ENCODE results near the gene RPL7A. TPM values are rescaled to one million over a fixed set of nuclear protein-coding genes. Genes with fewer than 3 reads are reported as not detected.

The RPL7A gene
- total RNA-seq, 4 donors from 2014 or later: 1,001 to 1,630 (median 1,510) TPM

DNA sequence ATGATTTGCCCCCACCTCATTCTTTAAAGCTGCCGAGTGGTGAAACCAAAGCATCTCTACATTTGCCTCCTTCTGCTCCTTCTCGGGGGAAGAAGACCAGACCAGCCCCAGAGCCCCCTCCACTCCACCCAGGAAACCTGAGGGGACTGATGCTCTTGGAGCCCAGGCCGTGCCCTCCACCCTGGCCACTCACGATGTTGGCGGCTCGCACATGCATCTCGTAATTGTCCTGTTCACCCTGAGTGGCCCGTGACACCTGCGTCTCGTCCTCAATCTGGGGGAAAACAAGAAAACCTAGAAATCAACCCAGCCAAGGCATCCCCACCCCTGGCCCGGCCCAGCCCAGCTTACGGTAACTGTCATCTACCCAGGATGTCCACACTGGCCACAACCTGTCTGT lies 3.0 kb upstream of the RPL7A start:
- peaks cover 22 to 26% of the 10 kb centered on the region in 2 donors for H3K4me1 ChIP-seq
- intact Hi-C loops (cut with DNase I; ENCODE audit: low total_unique reads): loop anchor here (5.0 to 10.0 kb wide), 2 partner anchors 140 to 313 kb away; partner anchors contain the start of gene GTF3C5
- H3K27me3 ChIP-seq: no peaks in the 10 kb centered on the region
- no peaks in the 10 kb centered on the region for H3K9me3 ChIP-seq
- ATAC-seq: no peak
- H3K27ac ChIP-seq: no peak overlapping the region
- peaks cover 0 to 65% of the 10 kb centered on the region in 2 donors for H3K36me3 ChIP-seq
- DNase-seq: no peak
- in situ Hi-C loops (cut with MboI; ENCODE audit: low sequenced_read_pairs in 4 of 4): no loop called here
- no peak for TF ChIP-seq POLR2A (IDR thresholded peaks at IDR 0.05)
- no peak overlapping the region for H3K4me3 ChIP-seq

DNA sequence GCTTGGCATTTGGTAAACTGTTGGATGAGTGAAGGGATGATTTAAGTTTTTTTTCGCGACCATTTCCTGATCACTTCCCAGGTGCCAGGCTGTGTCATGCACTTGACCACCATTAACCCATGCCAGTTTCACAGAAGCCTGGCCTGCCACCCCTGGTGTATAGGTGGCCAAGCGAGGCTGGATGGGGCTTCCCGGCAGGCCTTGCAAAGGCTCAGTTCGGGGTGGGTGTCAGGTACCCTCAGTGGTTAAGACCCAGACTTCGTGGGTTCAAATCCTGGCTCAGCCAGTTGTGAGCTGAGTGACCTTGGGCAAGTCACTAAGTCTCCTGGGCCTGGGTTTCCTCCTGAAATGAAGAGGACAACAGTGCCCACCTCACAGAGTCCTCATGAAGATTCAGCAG lies 2.4 kb upstream of the RPL7A start:
- peaks cover 22 to 26% of the 10 kb centered on the region in 2 donors for H3K4me1 ChIP-seq
- no peak overlapping the region for H3K27ac ChIP-seq
- intact Hi-C loops (cut with DNase I; ENCODE audit: low total_unique reads) (loop anchor here (5.0 to 10.0 kb wide), 2 partner anchors 139 to 313 kb away; partner anchors contain the start of gene GTF3C5), in situ Hi-C loops (cut with MboI; ENCODE audit: low sequenced_read_pairs in 4 of 4) (no loop called here)
- ATAC-seq (no peak), DNase-seq (no peak)
- H3K4me3 ChIP-seq: no peak overlapping the region
- H3K9me3 ChIP-seq: no peaks in the 10 kb centered on the region
- TF ChIP-seq CTCF (IDR thresholded peaks at IDR 0.05 in 4 of 5, conservative IDR thresholded peaks at IDR 0.05 in 1 of 5) (no peak), POLR2A (IDR thresholded peaks at IDR 0.05) (no peak)
- peaks cover 0 to 65% of the 10 kb centered on the region in 2 donors for H3K36me3 ChIP-seq
- H3K27me3 ChIP-seq: no peaks in the 10 kb centered on the region

GRCh38 chr9:133346021-133346785 lies 1.8 kb upstream of the RPL7A start:
- no peak for ATAC-seq
- intact Hi-C loops (cut with DNase I; ENCODE audit: low total_unique reads): loop anchor here (5.0 to 10.0 kb wide), 2 partner anchors 139 to 314 kb away; partner anchors contain the start of gene GTF3C5
- H3K36me3 ChIP-seq: peaks cover 0 to 65% of the 10 kb centered on the region in 2 donors

DNA sequence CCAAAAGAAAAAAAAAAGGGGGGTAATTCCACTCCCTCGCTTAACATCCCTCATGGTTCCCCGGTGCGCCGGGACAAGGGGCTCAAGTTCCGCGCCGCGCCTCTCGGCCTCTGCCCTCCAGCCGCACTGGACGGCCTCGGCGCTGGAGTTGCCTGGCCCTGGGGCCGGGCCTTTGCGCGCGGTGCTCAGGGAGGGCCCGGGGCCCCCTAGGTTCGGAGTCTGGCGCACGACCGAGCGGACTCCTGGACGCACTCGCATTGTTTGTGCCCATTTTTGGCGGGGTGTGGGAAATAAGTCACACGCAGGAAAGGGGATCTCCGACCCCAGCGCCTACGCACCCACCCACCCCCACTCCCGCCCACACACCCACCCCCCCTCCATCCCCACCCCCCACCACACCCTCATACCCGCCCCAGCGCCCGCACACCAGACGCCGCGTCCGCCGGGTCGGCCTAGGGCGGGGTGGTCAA lies 468 bp upstream of the RPL7A start:
- peak; percentile 38 to 53 for ATAC-seq
- no peak for DNase-seq
- TF ChIP-seq CTCF (IDR thresholded peaks at IDR 0.05 in 4 of 5, conservative IDR thresholded peaks at IDR 0.05 in 1 of 5): no peak
- no peak for TF ChIP-seq POLR2A (IDR thresholded peaks at IDR 0.05)
- Histone ChIP-seq H3K36me3 (peaks cover 0 to 65% of the 10 kb centered on the region in 2 donors), H3K4me1 (peaks cover 22 to 30% of the 10 kb centered on the region in 2 donors), H3K27ac (peak overlapping the region; percentile 88 to 97 (median 90)), H3K9me3 (no peaks in the 10 kb centered on the region), H3K27me3 (no peaks in the 10 kb centered on the region), H3K4me3 (peak overlapping the region; percentile 91 to 99 (median 97))
- intact Hi-C loops (cut with DNase I; ENCODE audit: low total_unique reads): loop anchor here (5.0 to 10.0 kb wide), 2 partner anchors 137 to 315 kb away; partner anchors contain the start of gene GTF3C5
- in situ Hi-C loops (cut with MboI; ENCODE audit: low sequenced_read_pairs in 4 of 4): no loop called here

More at GRCh38 chr9:133346021-133346785, 1.8 kb upstream of the RPL7A start:
- TF ChIP-seq POLR2A (IDR thresholded peaks at IDR 0.05) (no peak), CTCF (IDR thresholded peaks at IDR 0.05 in 4 of 5, conservative IDR thresholded peaks at IDR 0.05 in 1 of 5) (no peak)
- Histone ChIP-seq H3K27me3 (no peaks in the 10 kb centered on the region), H3K4me1 (peaks cover 22 to 26% of the 10 kb centered on the region in 2 donors), H3K27ac (peak overlapping the region; percentile 88 to 97 (median 90)), H3K4me3 (peak overlapping the region; percentile 91 to 99 (median 97)), H3K9me3 (no peaks in the 10 kb centered on the region)
- in situ Hi-C loops (cut with MboI; ENCODE audit: low sequenced_read_pairs in 4 of 4): no loop called here
- no peak for DNase-seq
